ENCODE results near the gene NECAB3. TPM values are rescaled to one million over a fixed set of nuclear protein-coding genes. Genes with fewer than 3 reads are reported as not detected.

NECAB3 gene
- total RNA-seq, 4 donors from 2014 or later = 17.1 to 30.8 (median 23.3) TPM

DNA sequence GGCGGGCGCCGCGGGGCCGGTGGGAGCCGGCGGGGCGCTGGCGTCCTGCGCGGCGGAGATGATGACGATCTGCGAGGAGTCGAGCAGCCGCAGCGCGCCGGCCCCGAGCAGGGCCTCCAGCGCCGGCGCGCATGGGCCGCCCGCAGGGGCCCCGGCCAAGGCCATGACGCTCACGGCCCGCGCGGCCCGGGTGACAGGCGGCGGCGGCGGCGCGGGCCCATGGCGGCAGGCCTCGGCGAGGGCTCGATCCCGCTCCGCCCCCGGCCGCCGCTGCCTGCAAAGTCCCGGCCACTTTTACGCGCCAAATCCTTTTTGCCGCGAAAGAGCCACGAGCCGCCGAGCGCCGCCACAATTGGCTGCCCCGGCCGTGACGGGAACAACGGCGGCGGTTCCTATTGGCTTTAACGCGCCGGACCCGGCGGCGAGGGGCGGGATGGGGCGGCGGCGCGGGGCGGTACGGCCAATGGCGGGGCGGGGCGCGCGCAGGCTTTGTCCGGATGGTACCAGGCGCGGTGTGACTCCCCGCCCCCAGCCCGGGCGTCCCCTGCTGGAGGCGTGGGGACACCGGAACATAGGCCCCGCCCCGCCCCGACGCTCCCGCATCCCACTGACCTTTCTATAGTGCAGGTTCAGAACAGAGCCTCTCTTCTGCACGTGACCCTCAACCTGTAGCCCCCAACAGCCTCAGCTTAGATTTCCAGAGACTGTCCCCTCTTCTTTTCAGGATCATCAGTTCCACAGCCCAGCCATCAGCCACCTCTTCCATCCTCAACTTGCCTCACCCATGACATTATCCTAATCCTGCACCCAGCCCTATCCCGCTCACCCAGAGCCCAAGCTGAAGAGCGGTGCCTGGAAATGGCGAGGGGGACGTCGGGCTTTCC lies 12.1 kb upstream of the NECAB3 start, which contains the start of gene E2F1:
E2F1 (minus strand) TSS at position 286 of the 884 bp plus-strand sequence; CDS start at position 165, 121 bp downstream.
- 5 to 10% methylated on average over 24 to 25 of the region's 101 CpGs for WGBS, 2 donors
- TF ChIP-seq, protein P1, sequence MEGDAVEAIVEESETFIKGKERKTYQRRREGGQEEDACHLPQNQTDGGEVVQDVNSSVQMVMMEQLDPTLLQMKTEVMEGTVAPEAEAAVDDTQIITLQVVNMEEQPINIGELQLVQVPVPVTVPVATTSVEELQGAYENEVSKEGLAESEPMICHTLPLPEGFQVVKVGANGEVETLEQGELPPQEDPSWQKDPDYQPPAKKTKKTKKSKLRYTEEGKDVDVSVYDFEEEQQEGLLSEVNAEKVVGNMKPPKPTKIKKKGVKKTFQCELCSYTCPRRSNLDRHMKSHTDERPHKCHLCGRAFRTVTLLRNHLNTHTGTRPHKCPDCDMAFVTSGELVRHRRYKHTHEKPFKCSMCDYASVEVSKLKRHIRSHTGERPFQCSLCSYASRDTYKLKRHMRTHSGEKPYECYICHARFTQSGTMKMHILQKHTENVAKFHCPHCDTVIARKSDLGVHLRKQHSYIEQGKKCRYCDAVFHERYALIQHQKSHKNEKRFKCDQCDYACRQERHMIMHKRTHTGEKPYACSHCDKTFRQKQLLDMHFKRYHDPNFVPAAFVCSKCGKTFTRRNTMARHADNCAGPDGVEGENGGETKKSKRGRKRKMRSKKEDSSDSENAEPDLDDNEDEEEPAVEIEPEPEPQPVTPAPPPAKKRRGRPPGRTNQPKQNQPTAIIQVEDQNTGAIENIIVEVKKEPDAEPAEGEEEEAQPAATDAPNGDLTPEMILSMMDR (IDR thresholded peaks at IDR 0.05) = no peak
- no peak for TF ChIP-seq POLR2A (IDR thresholded peaks at IDR 0.05)
- DNase-seq (ENCODE audit: low spot score in 2 of 2) = peak; percentile 93 to 99
- no peak within 1 kb of the TSS for H3K4me3 ChIP-seq (ENCODE audit: low read depth, poor library complexity, severe bottlenecking)
- intact Hi-C loops (cut with DNase I; ENCODE audit: low total_unique reads) = no loop called here

DNA sequence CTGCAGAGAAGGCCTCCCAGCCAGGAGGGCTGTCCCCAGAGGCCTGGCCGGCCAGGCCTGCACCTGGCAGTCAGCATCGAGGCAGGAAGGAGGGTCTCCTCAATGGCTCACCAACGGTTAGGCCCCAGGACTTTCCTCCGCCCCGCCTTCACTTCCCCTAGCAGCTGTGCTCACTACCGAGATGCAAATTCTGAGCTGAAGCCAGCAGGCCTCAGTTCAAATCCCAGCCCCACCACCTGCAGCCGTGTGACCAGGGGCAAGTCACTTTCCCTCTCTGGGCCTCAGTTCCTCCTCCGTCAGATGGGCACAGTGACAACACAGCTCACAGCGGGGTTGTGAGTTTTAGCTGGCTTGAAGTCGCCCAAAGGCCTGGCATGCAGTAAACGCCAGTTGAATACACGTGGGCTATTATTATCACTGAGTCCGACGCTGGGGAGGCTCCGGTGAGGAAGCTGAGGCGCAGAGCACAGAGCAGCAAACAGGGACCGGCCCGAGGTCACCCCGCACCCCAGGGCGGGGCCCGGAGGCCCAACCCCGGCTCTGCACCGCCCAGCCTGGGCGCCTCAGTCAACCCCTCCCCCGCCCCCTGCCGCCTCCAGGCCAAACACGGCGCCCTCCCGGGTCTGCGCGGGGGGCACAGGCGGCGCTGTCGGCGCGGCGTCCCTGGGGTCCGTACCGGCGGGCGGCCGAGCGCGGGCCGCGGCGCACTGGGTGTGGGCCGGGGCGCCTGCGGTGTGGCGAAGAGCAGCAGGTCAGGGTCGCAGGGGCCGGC lies 11.3 kb upstream of the NECAB3 start:
- 1% methylated on average over 11 to 20 of the region's 53 CpGs for WGBS, 2 donors
- peak in 1 of 2 donors; percentile 84 for DNase-seq (ENCODE audit: low spot score in 2 of 2)
- intact Hi-C loops (cut with DNase I; ENCODE audit: low total_unique reads) = no loop called here
- TF ChIP-seq POLR2A (IDR thresholded peaks at IDR 0.05) = no peak
- TF ChIP-seq, protein P1 (IDR thresholded peaks at IDR 0.05) = no peak
- H3K4me3 ChIP-seq (ENCODE audit: low read depth, poor library complexity, severe bottlenecking) = no peak overlapping the region

DNA sequence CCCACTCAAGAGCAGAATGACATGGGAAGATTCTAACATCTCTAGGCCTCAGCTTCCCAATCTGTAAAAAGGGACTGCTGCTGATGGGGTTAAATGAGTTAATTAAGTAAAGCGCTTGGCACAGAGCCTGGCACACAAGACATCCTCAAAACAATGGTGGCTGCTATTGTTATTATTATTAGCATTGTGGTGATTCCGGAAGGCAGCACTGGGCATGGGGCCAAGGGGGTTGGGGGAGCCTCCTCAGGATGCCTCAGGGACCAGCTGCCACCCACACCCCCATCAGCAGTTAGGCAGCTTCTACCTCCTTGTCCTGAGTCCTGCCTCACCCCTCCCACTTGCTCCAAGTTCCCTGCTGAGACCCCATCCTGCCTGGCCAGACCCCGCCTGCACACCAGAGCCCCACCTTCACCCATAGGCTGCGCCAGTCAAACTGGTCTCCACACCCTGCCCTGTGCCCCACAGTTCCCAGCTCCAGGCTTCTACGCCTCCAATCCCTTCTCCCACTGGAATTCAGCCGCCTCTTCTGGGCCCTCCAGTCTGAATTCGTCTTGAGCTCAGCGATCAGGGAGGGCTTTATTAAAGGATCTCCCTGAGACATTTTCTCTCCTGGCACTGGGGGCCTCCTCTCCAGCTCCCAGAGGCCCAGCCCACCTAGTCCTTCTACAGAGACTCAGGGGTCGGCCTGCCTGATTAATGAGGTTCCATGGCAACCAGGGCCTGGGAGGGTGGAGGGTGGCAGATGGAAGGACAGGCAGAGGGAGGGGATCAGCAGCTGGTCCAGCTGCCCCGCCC lies 10.5 kb upstream of the NECAB3 start:
- WGBS, 2 donors = 28 to 30% methylated on average over 9 to 10 of the region's 10 CpGs

DNA sequence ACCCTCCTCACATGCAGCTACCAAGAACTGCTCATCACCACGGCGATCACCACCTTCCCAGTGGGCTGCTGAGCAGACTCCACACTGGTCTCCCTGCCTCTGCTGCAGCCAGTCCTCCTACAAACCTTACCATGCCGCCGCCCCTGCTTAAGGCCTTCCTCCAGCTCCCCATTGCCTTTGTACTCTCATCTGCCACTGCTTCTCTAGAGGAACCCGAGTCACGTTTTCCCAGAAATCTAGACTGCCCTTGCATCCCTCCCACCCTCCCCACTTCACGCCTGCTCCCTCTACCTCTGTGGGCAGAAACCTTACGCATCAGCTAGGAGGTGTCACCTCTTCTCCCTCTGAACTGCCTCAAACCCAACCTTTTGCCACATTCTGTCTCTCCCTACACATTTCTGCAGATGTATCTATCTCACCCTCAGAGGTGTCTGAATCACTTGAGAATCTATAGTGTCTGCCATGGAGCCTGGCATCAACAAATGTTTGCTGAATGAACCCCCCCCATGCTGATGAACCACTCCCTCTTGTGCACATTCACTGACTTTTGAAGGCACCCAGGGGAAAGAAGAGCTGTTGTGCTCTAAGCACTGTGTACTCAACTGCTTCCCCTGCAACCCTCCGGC lies 7.6 kb upstream of the NECAB3 start:
- 82 to 83% methylated on average over 9 of the region's 9 CpGs for WGBS, 2 donors
- DNase-seq (ENCODE audit: low spot score in 2 of 2) = no peak
- no peak overlapping the region for H3K4me3 ChIP-seq (ENCODE audit: low read depth, poor library complexity, severe bottlenecking)
- no peak for TF ChIP-seq POLR2A (IDR thresholded peaks at IDR 0.05)
- TF ChIP-seq, protein P1 (IDR thresholded peaks at IDR 0.05) = no peak
- intact Hi-C loops (cut with DNase I; ENCODE audit: low total_unique reads) = no loop called here

More for the DNA sequence above, 10.5 kb upstream of the NECAB3 start:
- no peak for TF ChIP-seq POLR2A (IDR thresholded peaks at IDR 0.05)
- TF ChIP-seq, protein P1 (IDR thresholded peaks at IDR 0.05) = no peak
- peak in 1 of 2 donors; percentile 86 for DNase-seq (ENCODE audit: low spot score in 2 of 2)
- no peak overlapping the region for H3K4me3 ChIP-seq (ENCODE audit: low read depth, poor library complexity, severe bottlenecking)
- intact Hi-C loops (cut with DNase I; ENCODE audit: low total_unique reads) = no loop called here

DNA sequence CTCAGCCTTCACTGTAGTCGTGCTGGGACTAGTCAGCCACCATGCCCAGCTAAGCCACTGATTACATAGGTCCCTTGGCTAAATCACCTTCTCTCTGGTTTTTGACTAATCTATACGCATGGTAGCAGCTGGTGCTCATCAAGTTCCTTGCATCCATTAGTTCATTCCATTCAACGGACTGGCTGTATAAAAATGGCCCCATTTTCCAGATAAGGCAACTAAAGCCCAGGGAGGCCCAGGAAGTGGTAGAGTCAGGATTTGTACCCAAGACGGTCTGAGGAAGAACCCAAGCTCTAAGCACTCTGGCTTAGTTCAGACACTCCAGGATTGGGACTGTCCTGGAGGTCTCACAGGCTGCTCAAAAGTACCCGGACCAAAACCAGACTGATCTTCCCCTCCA lies 7.1 kb upstream of the NECAB3 start:
- intact Hi-C loops (cut with DNase I; ENCODE audit: low total_unique reads) = no loop called here
- no peak for DNase-seq (ENCODE audit: low spot score in 2 of 2)
- no peak for TF ChIP-seq POLR2A (IDR thresholded peaks at IDR 0.05)
- TF ChIP-seq, protein P1 (IDR thresholded peaks at IDR 0.05) = no peak
- no peak overlapping the region for H3K4me3 ChIP-seq (ENCODE audit: low read depth, poor library complexity, severe bottlenecking)
- WGBS, 2 donors = 92 to 95% methylated on average over 5 of the region's 5 CpGs
